ENCODE results near the gene ISG15. TPM values are rescaled to one million over a fixed set of nuclear protein-coding genes. Genes with fewer than 3 reads are reported as not detected.

ISG15 gene
- total and polyA plus RNA-seq, 9 of the 15 experiments (the other 6 are each of a cell fraction or from before 2014, with no cell fraction given): 0.40 to 58.3 (median 12.2) TPM

DNA sequence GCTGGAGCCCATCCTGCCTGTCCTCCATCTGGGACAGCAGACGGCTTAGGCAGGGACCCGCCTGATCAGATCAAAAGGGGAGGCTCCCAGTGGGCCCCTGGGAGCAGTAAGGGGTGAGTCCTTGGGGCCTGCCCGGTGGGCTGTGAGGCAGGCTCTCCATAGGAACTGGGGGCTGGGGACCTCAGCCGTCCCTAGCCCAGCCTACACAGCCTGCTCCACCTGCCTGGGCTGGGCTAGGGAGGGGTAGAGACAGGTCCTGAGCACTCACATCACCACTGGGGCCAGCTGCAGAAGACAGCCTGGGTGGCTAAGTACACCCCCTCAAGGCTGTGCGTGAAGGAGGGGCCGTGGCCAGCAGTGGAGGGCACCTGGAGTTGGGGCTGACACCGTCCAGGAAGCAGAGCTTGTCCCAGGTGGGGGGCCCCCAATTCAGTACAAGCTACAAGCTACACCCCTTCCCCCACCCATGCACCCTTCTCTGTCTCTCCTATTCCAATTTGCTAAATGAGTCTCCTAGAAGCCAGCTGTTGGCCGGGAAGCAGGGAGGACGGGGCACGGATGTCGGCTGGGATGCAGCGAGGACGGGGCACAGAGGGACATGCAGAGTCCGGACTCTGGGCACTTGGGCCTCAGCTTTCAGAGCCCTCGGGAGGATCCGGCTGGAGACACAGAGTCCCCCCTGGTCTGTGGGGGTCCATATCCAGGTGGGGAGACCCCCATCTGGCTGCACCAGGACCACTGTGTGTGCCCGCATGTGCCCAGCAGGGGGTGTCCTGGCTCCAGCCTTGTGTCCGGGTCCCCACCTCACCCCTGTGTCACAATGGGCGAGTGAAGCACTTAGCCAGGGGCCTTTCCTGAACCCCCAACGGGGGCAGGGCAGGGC, 1.7 kb downstream of the ISG15 start (continued):
- TF ChIP-seq, protein P1, sequence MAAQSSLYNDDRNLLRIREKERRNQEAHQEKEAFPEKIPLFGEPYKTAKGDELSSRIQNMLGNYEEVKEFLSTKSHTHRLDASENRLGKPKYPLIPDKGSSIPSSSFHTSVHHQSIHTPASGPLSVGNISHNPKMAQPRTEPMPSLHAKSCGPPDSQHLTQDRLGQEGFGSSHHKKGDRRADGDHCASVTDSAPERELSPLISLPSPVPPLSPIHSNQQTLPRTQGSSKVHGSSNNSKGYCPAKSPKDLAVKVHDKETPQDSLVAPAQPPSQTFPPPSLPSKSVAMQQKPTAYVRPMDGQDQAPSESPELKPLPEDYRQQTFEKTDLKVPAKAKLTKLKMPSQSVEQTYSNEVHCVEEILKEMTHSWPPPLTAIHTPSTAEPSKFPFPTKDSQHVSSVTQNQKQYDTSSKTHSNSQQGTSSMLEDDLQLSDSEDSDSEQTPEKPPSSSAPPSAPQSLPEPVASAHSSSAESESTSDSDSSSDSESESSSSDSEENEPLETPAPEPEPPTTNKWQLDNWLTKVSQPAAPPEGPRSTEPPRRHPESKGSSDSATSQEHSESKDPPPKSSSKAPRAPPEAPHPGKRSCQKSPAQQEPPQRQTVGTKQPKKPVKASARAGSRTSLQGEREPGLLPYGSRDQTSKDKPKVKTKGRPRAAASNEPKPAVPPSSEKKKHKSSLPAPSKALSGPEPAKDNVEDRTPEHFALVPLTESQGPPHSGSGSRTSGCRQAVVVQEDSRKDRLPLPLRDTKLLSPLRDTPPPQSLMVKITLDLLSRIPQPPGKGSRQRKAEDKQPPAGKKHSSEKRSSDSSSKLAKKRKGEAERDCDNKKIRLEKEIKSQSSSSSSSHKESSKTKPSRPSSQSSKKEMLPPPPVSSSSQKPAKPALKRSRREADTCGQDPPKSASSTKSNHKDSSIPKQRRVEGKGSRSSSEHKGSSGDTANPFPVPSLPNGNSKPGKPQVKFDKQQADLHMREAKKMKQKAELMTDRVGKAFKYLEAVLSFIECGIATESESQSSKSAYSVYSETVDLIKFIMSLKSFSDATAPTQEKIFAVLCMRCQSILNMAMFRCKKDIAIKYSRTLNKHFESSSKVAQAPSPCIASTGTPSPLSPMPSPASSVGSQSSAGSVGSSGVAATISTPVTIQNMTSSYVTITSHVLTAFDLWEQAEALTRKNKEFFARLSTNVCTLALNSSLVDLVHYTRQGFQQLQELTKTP (IDR thresholded peaks at IDR 0.05; ENCODE audit: low read depth in 1 of 2, partially characterized antibody in 2 of 2): no peak
- TF ChIP-seq TAF15 (IDR thresholded peaks at IDR 0.05; ENCODE audit: low read depth, low read length): no peak
- no peak for TF ChIP-seq ZNF324 (CRISPR knock-in tag; IDR thresholded peaks at IDR 0.05)
- TF ChIP-seq, protein P2, sequence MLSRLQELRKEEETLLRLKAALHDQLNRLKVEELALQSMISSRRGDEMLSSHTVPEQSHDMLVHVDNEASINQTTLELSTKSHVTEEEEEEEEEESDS (CRISPR knock-in tag; IDR thresholded peaks at IDR 0.05): no peak
- TF ChIP-seq RAD21 (CRISPR knock-in tag; conservative IDR thresholded peaks at IDR 0.05 in 1 of 2, IDR thresholded peaks at IDR 0.05 in 1 of 2): peak in 1 of 2 experiments; percentile 51; a peak in 2 of 4 replicates
- TF ChIP-seq, protein P3, sequence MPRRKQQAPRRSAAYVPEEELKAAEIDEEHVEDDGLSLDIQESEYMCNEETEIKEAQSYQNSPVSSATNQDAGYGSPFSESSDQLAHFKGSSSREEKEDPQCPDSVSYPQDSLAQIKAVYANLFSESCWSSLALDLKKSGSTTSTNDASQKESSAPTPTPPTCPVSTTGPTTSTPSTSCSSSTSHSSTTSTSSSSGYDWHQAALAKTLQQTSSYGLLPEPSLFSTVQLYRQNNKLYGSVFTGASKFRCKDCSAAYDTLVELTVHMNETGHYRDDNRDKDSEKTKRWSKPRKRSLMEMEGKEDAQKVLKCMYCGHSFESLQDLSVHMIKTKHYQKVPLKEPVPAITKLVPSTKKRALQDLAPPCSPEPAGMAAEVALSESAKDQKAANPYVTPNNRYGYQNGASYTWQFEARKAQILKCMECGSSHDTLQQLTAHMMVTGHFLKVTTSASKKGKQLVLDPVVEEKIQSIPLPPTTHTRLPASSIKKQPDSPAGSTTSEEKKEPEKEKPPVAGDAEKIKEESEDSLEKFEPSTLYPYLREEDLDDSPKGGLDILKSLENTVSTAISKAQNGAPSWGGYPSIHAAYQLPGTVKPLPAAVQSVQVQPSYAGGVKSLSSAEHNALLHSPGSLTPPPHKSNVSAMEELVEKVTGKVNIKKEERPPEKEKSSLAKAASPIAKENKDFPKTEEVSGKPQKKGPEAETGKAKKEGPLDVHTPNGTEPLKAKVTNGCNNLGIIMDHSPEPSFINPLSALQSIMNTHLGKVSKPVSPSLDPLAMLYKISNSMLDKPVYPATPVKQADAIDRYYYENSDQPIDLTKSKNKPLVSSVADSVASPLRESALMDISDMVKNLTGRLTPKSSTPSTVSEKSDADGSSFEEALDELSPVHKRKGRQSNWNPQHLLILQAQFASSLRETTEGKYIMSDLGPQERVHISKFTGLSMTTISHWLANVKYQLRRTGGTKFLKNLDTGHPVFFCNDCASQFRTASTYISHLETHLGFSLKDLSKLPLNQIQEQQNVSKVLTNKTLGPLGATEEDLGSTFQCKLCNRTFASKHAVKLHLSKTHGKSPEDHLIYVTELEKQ (CRISPR knock-in tag; IDR thresholded peaks at IDR 0.05): no peak
- no peak for TF ChIP-seq KAT2B (IDR thresholded peaks at IDR 0.05; ENCODE audit: low read depth, low read length)
- TF ChIP-seq, protein P4, sequence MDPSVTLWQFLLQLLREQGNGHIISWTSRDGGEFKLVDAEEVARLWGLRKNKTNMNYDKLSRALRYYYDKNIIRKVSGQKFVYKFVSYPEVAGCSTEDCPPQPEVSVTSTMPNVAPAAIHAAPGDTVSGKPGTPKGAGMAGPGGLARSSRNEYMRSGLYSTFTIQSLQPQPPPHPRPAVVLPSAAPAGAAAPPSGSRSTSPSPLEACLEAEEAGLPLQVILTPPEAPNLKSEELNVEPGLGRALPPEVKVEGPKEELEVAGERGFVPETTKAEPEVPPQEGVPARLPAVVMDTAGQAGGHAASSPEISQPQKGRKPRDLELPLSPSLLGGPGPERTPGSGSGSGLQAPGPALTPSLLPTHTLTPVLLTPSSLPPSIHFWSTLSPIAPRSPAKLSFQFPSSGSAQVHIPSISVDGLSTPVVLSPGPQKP (CRISPR knock-in tag; IDR thresholded peaks at IDR 0.05): no peak
- TF ChIP-seq POLR2B (IDR thresholded peaks at IDR 0.05; ENCODE audit: low read depth, partially characterized antibody): no peak
- no peak for TF ChIP-seq HNRNPH1 (optimal IDR thresholded peaks at IDR 0.05; ENCODE audit: low read depth, low read length)
- peak; percentile 72; the same call in 1 of the 2 replicates for TF ChIP-seq ZBTB7A (IDR thresholded peaks at IDR 0.05; ENCODE audit: borderline replicate concordance, control insufficient read depth, low read depth, low read length)
- no peak for TF ChIP-seq SMARCB1 (IDR thresholded peaks at IDR 0.05; ENCODE audit: insufficient read length, low read depth)
- no peak for TF ChIP-seq ZNF696 (CRISPR knock-in tag; conservative IDR thresholded peaks at IDR 0.05)
- no peak for TF ChIP-seq NUFIP1 (IDR thresholded peaks at IDR 0.05; ENCODE audit: partially characterized antibody)
- TF ChIP-seq GTF2A2 (tag; IDR thresholded peaks at IDR 0.05): no peak
- no peak for TF ChIP-seq RBM22 (IDR thresholded peaks at IDR 0.05; ENCODE audit: low read depth, low read length, poor library complexity, severe bottlenecking)
- no peak for TF ChIP-seq CBX5 (IDR thresholded peaks at IDR 0.05; ENCODE audit: borderline replicate concordance, low read depth)
- no peak for TF ChIP-seq DACH1 (IDR thresholded peaks at IDR 0.05; ENCODE audit: partially characterized antibody)
